Choroid plexus epithelial cell (primary cell): ENCODE results near the gene WNT16.

Source experiments
- DNase-seq: peaks from one replicate; pipeline ENCODE4 v3.0.0-alpha.2; 2010; ENCODE audit warnings: low read depth
- H3K4me3 ChIP-seq: 2 replicates; pipeline ENCODE4 v1.5.1; 2011; ENCODE audit warnings: low read depth, mild to moderate bottlenecking, control low read depth, low read length, moderate library complexity
- TF ChIP-seq, protein P1 (sequence below): conservative IDR thresholded peaks from 2 replicates; pipeline ENCODE4 v1.5.1; 2011; ENCODE audit warnings: low read depth, mild to moderate bottlenecking, control low read depth, inconsistent platforms, low read length, moderate library complexity

The WNT16 gene

DNA sequence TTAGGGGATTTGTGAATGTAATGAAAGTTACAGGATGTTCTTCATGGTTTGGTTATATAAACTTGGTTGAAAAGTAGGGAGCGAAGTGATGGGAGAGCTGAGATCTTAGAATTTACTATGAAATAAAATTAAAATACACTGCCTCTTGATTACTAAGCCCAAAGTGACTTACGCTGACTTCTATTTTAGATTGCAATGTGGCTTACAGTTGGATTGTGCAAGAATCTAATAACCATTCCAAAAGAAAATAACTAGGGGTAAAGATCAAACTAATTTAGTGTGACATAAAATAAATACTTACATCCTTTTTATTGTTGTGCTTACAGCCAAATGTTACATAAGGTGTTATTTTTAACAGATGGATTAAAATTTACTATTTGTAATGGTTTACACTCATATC, 15.3 kb downstream of the WNT16 start:
- TF ChIP-seq, protein P1, sequence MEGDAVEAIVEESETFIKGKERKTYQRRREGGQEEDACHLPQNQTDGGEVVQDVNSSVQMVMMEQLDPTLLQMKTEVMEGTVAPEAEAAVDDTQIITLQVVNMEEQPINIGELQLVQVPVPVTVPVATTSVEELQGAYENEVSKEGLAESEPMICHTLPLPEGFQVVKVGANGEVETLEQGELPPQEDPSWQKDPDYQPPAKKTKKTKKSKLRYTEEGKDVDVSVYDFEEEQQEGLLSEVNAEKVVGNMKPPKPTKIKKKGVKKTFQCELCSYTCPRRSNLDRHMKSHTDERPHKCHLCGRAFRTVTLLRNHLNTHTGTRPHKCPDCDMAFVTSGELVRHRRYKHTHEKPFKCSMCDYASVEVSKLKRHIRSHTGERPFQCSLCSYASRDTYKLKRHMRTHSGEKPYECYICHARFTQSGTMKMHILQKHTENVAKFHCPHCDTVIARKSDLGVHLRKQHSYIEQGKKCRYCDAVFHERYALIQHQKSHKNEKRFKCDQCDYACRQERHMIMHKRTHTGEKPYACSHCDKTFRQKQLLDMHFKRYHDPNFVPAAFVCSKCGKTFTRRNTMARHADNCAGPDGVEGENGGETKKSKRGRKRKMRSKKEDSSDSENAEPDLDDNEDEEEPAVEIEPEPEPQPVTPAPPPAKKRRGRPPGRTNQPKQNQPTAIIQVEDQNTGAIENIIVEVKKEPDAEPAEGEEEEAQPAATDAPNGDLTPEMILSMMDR = no peak
- DNase-seq = peak; percentile 35
- H3K4me3 ChIP-seq = no peak overlapping the region

DNA sequence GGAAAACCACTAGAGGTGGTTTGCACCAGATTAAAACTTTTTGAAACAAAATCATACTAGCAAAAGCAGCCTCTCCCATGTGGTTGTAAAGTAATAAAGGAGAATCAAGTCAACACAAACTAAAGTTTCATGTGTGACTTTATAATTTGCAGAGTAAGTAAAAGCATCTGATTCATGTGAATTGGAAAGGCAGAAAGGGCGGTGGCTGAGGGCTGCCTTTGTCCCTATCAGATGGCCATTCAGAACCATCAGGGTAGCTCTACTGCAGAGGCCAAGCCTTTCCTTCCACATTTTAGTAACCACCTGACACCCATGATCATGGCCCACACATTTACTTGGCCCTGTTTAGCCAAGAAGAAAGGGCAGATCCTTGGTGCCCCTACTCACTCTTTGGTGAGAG, 15.7 kb downstream of the WNT16 start:
- H3K4me3 ChIP-seq = no peak overlapping the region
- DNase-seq = no peak
- TF ChIP-seq, protein P1 = no peak

DNA sequence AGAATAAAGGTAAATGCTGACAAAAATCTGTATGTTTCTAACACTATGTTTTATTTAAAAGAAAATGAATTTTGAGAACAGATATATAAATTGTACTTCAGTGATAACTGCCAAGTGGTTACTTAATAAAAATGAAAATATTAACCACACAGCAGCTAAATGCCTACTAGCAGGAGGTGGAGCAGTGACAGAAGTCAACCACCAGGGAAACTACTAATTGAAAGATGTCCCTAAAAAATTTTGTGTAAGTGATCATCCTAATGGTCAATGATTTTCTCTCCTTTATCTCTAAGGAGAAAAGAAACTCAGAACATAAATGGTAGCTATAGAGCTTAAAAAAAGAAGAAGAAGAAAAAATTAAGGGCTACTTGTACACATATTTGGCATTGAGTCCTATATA, 22.9 kb downstream of the WNT16 start:
- no peak for DNase-seq
- no peak overlapping the region for H3K4me3 ChIP-seq
- TF ChIP-seq, protein P1 = peak; percentile 17

DNA sequence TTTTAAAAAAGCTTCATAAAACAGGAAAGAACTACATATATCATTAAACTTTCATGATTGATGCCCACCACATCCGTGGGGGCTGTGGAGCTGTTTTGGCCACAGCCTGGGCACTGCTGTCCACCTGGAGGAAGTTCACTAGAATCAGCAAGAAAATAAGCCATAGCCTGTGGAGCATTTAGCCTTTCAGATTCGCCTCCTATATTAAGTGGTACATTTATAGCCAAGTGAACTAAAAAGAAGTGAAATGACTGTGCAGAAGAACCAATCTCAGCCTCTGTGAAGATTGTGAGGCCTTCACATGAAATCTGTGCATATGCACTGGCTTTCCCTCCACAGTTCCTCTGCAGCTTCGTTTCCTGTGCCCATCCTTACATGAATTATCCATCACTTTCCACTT, 23.5 kb downstream of the WNT16 start:
- no peak for DNase-seq
- TF ChIP-seq, protein P1 = no peak
- no peak overlapping the region for H3K4me3 ChIP-seq

DNA sequence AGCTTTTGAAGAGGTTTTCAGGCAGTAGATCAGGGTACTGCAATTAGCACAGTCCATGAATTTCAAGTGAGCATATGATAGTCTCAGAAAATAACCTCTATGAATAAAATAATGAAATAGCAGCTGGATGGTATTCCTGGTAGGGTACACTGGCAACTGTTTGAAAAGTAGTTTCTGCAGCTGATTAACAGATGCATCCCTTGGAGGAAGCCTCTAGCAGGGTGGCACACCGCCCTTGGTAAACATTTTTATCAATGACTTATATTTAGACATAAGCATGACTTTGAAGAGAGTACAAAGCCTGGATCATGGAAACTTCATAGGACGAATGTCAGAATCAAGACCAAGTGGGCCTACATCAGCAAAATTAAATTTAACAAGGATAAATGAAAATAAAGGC, 26.8 kb downstream of the WNT16 start:
- TF ChIP-seq, protein P1 = no peak
- H3K4me3 ChIP-seq = no peak overlapping the region
- no peak for DNase-seq

DNA sequence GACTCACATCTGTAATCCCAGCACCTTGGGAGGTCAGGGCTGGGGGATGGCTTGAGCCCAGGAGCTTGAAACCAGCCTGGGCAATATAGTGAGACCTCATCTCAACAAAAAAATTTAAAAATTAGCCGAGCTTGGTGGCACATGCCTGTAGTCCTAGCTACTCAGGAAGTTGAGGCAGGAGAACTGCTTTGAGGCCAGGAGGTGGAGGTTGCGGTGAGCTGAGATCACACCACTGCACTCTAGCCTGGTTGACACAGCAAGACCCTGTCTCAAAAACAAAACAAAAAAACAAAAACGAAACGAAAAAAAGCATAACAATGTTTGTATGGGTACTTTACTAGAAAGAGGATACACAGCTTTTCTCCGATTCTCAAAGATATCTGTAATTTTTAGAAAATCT, 31.8 kb downstream of the WNT16 start:
- no peak overlapping the region for H3K4me3 ChIP-seq
- TF ChIP-seq, protein P1 = no peak
- no peak for DNase-seq

DNA sequence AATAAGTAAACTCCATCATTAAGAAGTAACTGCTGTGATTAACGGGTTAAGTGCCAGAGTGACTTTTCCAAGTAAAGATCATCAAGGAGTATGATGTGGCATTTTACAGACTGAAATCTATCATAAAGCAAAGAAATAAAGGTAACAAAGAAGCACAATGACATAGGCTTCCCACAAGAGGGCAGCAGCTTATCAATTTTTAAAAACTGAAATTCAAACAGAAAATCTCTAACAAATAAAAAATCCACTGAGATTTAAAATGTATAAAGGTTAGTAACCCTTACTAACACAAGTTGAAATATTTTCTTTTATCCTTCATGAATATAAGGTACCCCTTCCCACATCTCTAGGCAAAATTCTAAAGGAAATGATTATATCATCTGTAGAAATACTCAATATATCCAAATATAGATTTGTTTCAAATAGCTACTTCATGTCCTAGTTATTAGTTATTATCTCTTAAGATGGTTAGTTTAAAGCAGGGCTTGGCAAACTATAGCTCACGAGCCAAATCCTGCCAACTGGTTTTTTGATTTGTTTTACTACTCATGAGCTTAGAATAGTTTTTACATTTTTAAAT, 38.1 kb downstream of the WNT16 start:
- TF ChIP-seq, protein P1 = peak; percentile 60
- no peak overlapping the region for H3K4me3 ChIP-seq
- peak; percentile 72 for DNase-seq
